ENCODE measurements around the gene SPIRE2. TPM values are rescaled to one million over a fixed set of nuclear protein-coding genes. Genes with fewer than 3 reads are reported as not detected.

The SPIRE2 gene
- total and polyA plus RNA-seq, 9 of the 15 experiments (the other 6 are each of a cell fraction or from before 2014, with no cell fraction given), result 0.70 to 7.5 (median 4.6) TPM

DNA sequence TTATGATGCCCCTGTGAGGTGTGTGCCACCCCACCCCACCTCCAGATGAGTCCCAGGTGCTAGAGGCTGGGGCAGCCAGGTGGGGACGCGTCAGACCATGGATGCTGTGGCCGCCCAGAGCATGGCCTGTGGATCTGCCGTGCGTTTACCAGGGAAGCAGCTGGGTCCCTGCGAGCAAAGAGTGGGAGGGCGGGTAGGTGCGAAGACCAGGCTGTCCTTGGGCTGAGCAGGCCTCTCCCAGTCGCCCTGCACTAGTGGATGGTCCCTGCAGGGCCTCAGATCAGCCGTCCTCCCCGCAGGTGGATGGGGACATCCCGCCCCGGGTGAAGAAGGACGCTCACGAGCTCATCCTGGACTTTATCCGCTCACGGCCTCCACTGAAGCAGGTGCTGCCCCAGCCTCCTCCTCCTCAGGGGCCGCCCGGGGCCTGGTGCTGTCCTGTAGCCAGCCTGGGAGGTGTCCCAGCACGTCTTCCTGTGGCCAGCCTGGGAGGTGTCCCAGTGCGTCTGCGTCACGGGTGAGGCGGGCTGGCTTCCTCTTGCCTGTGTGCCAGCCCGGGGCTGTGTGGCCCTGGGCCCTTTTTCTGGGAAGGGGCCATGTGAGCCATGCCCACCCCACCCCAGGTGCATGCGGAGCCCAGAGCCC lies 27.1 kb downstream of the SPIRE2 start (continued):
- no peak for TF ChIP-seq ZC3H4 (CRISPR knock-in tag; IDR thresholded peaks at IDR 0.05; ENCODE audit: borderline replicate concordance)

DNA sequence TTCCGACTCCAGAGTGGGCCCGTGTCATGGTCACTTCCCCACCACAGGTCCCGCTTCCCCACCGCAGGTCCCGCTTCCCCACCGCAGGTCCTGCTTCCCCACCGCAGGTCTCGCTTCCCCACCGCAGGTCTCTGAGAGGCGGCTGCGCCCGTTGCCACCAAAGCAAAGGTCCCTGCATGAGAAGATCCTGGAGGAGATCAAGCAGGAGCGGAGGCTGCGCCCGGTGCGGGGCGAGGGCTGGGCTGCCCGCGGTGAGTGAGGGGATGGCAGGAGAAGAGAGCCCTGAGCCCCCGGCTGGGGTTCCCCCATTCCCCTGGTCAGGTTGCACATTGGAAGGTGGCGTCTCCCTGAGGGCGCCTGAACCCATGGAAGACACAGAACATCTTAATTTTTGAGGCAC lies 27.7 kb downstream of the SPIRE2 start:
- TF ChIP-seq, protein P1, sequence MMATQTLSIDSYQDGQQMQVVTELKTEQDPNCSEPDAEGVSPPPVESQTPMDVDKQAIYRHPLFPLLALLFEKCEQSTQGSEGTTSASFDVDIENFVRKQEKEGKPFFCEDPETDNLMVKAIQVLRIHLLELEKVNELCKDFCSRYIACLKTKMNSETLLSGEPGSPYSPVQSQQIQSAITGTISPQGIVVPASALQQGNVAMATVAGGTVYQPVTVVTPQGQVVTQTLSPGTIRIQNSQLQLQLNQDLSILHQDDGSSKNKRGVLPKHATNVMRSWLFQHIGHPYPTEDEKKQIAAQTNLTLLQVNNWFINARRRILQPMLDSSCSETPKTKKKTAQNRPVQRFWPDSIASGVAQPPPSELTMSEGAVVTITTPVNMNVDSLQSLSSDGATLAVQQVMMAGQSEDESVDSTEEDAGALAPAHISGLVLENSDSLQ (IDR thresholded peaks at IDR 0.05), result no peak
- TF ChIP-seq TAF15 (IDR thresholded peaks at IDR 0.05; ENCODE audit: low read depth, low read length), result no peak
- H2AFZ ChIP-seq (ENCODE audit: low read depth, low read length), result no peak overlapping the region
- H3K9ac ChIP-seq (ENCODE audit: insufficient read depth in 1 of 2, low read depth in 2 of 2, low read length in 2 of 2), result no peak overlapping the region
- no TSS peak for BruUV-seq (replicated peaks)
- no peak overlapping the region for H3K4me2 ChIP-seq (ENCODE audit: insufficient read depth, low read length)
- WGBS (ENCODE audit: insufficient coverage, low coverage, missing lambda C conversion rate), result 74% methylated on average over 12 of the region's 22 CpGs
- in situ Hi-C loops (cut with MboI), result no loop called here
- no peak overlapping the region for H3K27ac ChIP-seq (ENCODE audit: extremely low read depth, low read depth, low read length)
- no peaks in the 10 kb centered on the region for H3K27me3 ChIP-seq (ENCODE audit: control insufficient read depth in 2 of 2, insufficient read depth in 2 of 2, low read length in 2 of 2)
- H4K20me1 ChIP-seq (replicated peaks; ENCODE audit: control insufficient read depth, insufficient read depth, low read length), result no peaks in the 10 kb centered on the region
- no peaks in the 10 kb centered on the region for H3K9me3 ChIP-seq (replicated peaks; ENCODE audit: control insufficient read depth, insufficient read depth, low read depth, low read length)
- no peak for ATAC-seq
- POLR2A ChIA-PET, result no interaction called here
- no peaks in the 10 kb centered on the region; the same call in 2 of the 3 replicates for H3K36me3 ChIP-seq (ENCODE audit: control insufficient read depth, insufficient read depth, low read length)
- FAIRE-seq, result no peak
- CTCF ChIA-PET (ENCODE audit: low intra/inter-chr PET ratio), result interaction anchor here (0.7 kb wide), 1 partner anchor 45 kb away, joined by 3 read pairs; no protein-coding TSS in a partner anchor
- peaks cover 1 to 42% of the 10 kb centered on the region in 2 experiments; a peak in 3 of 5 replicates for H3K4me1 ChIP-seq (replicated peaks in 1 of 2; ENCODE audit: control insufficient read depth in 2 of 2, insufficient read depth in 2 of 2, low read length in 2 of 2)
- H3K79me2 ChIP-seq (ENCODE audit: control insufficient read depth, insufficient read depth, low read length), result no peaks in the 10 kb centered on the region
- H3K4me3 ChIP-seq, result no peak overlapping the region
- intact Hi-C loops (cut with micrococcal nuclease), result no loop called here
- H3K9me1 ChIP-seq (ENCODE audit: control insufficient read depth, insufficient read depth, low read length), result no peaks in the 10 kb centered on the region
- no peak for DNase-seq (ENCODE audit: extremely low read depth in 1 of 4, low spot score in 3 of 4)

Data from K562 (cell line).